ENCODE measurements around the gene USP54.
"Not testable (repeated sequence)": the region's sequence is repeated elsewhere in the genome, so short reads cannot be mapped to it uniquely, and the experiment has no call there.

USP54 gene

DNA sequence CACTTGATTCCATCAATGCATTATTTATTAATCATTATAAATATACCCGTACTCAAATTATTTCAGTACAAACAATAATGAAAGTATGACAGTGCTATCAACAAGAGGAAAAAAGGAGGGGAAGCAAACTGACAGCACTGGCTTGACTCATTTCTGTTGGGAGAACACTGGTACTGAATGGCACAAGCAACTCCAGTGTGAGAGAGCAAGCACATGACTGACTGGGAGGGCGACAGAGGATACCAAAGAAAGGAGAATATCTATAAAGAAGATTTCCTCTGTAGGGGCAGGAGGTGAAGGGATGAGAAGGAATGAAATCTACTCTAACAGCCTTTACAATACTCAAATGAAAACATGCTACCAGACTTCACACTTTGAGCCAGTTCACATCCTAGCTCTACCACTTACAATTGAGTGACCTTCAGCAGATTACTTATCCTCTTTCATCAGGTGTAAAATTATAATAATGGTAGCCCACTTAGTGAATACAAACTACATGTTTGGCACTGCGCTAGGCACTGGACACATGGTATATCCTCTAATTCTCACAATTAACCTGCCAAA, 1.5 kb downstream of the USP54 start:
- no peak for DNase-seq

DNA sequence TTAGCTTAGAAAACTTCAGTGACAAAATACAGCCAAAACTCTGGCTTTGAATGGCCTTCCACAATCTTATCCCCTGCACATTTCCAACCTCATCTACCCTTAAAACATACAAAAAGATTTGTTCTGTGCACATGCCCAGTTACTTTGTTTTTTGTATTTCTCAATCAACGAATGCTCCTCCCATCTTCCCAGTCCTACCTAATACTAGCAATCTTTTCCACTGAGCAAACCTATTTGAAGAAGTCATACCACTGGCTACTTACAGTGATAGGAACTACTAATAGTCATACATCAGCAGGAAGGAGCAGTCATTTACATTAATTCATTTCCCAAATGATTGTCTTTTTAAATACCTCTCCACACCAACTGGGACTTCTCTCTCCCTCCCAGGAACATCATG, 2.5 kb downstream of the USP54 start:
- no peak for DNase-seq

DNA sequence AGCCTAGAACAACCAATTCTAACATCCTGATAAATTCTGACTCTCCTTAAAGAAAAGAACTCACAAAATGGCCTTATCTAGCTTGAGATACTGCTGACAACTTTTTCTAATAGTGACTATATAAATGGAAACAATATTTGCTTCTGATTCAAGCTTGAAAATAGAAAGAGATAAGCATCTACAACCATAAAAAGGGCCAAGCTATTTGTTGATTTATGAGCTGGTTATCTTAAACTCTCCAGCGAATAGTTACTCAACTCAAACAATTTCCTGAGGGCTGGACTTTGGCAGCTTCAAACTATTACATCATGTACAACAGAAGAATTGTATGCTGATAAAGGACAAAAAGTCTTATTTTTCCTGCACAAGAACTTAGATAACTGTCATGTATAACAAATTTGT, 4.6 kb downstream of the USP54 start:
- DNase-seq, result no peak

DNA sequence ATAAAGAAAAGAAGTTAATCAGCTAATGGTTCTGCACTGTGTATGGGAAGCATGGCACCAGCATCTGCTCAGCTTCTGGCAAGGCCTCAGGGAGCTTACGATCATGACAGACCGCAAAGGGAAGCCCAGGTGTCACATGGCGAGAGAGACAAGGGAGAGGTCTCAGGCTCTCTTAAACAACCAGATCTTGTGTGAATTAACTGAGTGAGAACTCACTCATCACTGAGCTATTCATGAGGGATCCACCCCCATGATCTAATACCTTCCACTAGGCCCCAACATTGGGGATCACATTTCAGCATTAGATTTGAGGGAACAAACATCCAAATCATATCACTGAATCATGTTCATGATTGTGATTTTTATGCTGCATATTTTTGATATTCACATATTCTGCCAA, 5.8 kb downstream of the USP54 start:
- no peak for DNase-seq

DNA sequence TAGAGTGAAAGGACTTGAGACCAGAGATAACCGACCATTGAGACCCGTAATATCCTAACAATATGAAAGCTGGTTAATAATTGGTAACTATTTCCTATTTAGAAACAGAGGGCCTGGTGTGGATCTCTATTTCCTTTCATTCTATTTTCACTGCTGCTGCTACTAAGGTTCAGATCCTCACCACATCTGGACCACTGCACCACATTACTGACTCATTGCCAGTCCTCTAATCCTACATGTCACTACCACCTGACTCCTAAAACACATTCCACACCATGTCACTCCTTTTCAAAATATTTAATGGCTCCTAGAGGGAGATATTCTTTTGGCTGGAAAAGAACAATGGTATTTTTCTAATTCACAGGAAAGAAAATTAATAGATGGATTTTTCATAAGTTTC, 6.4 kb downstream of the USP54 start:
- DNase-seq, result no peak

DNA sequence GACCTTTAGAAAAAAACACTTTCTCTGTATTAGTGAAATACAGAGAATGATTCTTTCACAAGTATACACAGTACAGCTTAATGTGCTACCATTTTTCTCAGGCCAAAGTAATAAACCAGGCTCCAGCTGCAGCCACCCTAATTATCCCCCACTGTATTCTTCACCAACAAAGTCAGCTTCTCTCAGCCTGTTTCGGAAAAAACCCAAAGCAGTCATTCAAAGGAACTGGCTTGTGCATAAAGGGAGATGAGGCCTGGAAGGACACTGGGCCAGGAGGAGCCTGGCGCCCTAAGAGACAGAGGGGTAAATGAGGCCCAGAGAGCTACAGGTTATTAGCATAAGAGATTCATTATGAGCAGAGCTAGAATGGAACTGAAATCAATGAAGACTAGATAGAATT, 9.2 kb downstream of the USP54 start:
- no peak for DNase-seq

DNA sequence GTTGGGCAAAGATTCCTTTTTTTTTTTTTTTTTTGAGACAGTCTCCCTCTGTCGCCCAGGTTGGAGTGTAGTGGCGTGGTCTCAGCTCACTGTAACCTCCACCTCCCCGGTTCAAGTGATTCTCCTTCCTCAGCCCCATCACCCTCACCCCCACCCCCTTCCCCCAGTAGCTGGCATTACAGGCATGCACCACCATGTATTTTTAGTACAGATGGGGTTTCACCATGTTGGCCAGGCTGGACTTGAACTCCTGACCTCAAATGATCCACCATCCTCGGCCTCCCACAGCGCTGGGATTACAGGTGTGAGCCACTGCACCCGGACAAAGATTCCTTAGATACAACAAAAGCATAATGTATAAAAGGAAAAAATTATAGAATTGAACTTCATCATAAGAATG, 12.2 kb downstream of the USP54 start:
- not testable (repeated sequence) for DNase-seq

DNA sequence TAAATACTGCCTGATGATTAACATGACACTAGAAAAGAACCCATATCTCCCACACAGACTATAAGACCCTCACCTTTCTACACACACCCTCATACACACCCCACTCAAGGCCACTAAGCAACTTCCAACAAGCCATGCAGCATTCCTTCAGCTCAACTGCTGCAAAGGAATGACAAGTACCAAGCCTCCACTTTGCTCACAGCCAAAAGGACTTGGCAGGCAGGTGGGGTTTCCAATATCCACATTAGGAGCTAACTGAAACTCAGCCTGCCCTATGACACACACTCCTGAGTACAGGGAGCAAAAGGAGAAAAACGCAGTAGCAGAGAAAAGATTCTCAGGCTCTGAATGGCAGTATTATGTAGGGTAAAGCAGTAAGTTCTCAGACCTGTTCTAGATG, 13.4 kb downstream of the USP54 start:
- no peak for DNase-seq

DNA sequence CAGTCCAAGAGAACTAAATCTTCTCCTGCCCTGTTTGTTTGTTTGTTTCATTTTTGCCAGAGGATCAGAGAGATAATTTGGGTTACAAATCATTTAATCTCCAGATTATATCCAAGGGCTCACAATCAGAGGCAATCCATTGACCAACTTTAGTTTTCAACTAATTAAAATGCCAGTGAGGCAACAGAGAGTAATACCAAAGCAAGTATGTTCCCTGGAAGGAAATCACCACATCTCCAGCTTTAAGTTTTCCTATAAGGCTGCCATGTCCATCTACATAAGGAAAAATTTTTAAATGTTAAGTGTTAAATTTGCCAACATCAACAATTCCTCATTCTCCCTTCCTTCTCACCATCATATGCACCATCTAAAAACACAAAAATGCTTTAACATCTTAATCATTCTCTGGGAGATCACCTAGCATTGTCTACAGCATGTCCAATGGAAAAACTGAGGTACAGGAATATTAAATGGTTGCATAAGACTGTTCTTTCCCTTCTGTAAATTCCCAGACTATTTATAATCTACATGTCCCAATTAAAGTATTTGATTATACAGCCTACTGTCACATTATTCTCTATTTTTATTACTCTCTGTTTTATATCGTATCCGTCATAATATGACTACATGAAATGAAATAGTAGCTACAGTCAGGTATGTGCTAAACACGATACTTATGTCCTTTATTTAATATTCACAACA, 14.1 kb downstream of the USP54 start:
- DNase-seq, result no peak

DNA sequence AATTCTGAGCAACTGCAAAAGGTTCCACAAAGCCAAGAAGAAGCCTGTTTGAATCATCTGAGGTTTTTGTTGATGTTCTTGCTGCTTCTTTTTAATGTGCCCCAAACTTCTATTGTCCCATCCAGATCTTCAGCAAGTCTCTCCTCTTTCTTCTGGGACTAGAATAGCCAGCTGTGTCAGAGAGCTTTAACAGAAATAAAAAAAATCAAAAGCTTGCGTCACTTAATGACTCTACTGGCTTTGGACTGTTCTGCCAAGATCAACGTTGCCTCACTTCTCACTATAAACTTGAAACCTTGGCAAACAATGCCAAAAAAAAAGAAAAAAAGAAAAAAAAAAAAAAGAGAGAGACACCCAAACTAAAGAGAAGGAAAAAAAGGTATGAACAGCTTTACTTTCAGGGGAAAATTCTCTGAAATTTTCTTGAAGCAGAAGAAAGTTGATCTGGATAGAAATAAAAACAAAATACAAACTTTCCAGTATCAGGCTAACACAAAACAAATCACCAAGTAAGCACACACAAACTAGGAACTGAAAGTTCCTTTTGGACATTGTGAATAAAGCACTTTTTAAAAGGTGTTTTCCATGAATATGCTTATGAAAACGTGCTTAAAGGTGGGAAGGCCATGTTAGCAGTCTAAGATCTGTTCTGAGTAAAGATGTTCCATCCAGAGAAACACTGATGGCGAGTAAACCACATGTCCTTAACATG, 14.8 kb downstream of the USP54 start:
- DNase-seq, result no peak

DNA sequence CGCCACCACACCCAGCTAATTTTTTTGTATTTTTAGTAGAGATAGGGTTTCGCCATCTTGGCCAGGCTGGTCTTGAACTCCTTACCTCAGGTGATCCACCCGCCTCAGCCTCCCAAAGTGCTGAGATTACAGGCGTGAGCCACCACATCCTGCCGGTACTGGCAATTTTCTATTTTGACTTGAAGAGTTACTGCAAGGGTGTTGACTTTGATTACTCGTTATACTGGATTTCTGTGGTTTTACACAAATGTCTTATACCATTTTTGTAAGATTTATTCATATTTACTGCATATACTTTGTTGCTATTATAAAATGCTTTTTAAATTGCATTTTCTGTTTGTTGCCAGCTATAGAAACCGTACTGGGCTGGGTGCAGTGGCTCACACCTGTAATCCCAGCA, 24.1 kb downstream of the USP54 start:
- not testable (repeated sequence) for DNase-seq

DNA sequence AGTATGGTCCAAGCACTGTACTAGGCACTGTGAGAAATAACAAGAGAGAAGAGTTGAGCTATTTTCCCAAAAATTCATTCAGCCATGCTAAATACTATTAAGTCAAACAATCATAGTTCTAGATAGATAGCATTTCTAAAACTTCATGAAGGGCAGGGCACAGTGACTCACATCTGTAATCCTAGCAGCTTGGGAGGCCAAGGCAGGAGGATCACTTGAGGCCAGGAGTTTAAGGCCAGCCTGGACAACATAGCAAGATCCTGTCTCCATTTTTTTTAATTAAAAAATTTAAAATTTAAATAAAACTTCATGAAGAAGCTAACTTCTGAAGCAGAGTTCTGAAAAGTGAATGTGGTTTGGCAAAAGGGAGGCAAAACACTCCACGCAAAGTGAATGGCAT, 29.9 kb downstream of the USP54 start:
- no peak for DNase-seq

DNA sequence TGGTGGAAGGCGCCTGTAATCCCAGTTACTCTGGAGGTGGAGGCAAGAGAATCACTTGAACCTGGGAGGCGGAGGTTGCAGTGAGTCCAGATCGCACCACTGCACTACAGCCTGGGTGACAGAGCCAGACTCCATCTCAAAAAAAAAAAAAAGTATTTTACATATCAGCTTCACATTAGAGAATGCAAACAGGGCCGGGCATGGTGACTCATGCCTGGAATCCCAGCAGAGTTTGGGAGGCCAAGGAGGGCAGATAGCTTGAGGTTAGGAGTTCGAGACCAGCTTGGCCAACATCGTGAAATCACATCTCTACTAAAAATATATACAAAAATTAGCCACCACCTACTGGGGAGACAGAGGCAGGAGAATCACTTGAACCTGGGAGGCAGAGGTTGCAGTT, 31.6 kb downstream of the USP54 start:
- DNase-seq, result no peak

DNA sequence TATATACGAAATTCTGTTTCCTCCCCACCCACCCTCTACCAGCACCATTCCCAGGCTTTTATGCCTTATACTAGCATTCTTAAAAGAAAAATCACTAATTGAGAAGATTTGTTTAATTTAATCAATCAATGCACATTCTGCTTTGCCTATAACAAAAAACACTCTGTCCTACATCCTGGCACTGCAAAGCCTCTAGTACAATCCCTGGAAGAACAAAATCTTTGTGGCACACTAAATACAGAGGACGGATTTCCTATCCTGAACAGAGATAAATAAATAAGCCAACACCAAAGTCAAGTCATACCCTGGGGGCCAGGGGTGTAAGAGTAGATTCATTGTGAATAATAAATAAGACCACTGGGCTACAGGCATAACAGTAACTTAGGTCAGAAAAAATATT, 34.3 kb downstream of the USP54 start:
- no peak for DNase-seq

DNA sequence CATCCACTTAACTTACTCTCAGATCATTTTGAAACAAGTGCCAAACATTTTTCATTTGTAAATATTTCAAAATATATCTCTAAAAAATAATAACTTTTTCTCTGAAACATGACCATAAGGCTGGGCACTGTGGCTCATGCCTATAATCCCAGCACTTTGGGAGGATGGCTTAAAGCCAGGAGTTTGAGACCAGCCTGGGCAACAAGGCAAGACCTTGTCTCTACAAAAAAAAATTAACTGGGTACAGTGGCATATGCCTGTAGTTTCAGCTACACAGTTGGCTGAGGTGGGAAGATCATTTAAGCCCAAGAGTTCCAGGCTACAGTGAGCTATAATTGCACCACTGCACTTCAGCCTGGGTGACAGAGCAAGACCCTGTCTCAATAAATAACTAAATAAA, 36.4 kb downstream of the USP54 start:
- DNase-seq, result no peak

DNA sequence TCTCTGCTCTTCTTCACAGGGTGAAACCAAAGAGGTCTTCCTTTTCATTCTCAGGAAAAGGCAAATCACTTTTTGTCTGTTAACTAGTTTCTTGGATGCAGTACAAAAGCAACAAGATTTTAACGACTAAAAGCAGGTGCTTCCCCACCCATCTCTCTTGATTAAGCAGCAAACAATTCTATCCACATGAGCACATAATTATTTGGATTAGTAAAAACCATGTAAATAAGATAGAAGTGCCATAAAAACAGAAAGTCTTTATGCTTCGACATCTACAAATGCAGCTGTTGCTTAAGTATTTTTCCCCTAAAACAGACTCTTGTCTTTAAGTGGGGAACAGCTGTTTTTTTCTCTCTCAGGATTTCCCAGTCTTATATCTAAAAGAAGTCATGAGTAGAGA, 37.4 kb downstream of the USP54 start:
- DNase-seq, result no peak

DNA sequence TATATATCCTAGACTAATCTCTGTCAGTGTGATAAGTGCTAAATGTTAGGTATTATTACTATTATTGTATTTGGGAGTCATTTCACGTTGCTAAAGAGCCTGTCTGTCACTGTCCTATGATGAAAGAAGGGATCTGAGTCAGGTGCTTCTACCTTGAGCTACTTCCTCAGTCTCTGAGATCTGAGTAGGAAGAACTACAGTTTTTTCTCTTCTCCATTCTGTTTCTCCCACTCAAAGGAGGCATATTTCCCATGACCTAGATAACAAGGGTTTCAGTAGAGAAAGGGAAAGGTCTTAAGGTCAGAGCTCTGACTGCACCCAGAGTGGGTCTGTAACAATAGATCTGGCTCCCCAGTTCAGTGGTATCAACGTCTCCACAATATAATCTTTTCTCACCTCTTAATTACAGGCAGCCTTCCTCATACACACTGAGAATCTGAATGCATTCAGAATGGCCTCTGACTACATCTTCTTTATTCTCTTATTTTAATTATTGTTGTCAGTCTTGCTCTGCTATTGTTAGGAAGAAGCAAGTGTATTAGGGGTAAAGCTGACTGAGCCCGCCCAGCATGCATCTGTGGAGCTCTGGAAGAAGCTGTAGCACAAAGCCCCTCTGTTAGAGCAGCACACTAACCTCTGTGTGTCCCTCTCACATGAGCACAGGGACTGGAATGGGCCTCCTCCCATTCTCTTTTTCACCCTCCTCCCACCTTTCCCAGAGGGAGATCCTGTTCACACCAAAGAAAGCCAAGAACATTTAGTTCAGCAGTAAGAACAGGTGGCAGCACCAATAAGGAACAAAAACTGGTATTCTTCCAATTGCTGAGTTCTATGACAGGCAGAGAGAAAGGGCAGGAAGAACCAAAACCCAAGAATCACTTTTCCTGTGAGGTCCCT, 38.1 kb downstream of the USP54 start:
- DNase-seq, result no peak

DNA sequence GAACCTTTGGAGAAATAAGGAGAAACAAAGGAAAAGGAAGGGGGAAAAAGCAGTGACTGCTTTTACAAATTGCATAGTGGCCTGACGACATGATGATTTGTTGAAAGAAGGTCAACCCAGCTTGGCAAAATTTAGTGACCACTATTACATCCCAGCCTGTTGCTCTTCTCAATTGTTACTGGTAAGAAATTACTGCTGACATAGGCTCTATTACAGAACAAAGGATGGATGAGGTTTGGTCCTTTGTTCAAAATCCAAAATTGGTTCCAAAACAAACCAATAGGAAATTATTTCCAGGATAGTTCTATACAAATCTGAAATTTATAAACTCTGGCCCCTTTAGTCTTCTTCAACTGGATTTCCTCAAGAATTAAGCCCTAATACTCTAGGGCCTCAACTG, 39.6 kb downstream of the USP54 start:
- DNase-seq, result no peak

DNA sequence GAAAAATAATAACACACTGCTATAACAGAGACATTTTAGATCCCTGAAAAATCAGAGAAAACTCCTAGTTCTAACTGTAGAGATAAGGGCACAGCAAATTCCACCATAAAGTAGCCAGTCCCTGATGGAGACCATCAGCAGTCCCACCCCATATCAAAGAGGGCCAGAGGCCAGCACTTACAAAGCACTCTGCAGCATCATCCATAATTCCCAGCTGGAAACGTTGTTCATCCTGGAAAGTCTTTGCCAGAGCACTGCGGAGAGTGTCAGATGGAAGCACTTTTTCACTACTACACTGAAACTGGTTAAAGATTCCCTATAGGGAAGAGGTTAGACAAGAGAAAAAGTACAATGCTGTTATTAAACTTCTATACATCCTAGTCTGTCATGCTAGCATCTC, 45.8 kb downstream of the USP54 start:
- DNase-seq, result no peak

DNA sequence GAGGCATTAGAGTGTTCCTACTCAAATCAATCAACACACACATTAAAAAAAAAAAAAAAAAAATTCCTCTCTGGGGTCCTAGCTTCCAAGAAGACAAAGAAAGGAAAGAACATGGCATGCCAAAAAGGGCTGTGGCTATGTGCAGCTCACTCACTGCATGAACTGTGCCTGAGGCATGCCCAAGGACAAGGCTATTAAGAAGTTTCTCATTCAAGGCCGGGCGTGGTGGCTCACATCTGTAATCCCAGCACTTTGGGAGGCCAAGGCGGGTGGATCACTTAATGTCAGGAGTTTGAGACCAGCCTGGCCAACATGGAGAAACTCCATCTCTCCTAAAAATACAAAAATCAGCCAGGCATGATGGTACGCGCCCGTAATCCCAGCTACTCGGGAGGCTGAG, 53.4 kb downstream of the USP54 start:
- no peak for DNase-seq

DNA sequence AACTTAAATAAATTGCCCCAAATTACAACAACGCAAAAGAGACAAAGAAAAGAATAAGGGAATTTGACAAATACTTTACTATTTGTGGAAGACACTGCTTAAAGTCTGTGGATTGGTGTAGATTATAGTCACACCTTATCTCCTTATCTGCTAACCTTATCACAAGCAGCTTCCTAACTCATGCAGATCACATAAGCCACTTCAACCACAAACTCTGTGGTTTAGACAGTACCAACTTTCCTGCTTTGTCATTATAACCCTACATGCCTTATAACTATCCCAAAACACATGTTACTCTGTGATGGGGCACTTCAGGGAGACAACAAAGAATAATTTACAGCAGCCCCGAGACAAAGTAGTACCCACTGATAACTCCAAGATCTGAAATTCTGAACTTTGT, 53.9 kb downstream of the USP54 start:
- no peak for DNase-seq

DNA sequence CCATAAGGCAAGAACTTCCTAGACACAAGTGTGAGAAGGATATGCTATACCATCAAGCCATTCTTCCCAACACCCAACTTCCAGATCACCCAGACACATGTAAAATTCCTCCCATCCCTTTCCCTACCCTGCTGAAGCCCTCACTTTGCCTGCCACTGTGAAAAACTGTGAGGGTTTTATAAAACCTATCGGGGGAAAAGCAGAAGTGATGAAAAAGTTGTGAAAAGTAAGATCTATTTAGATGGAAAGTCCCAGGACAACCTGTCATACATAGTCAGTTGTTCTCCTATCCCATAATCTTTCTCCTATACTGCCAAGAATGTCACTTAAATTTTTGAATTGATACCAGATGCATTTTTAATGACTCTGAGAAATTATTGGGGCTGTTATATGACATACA, 56.3 kb downstream of the USP54 start:
- no peak for DNase-seq

DNA sequence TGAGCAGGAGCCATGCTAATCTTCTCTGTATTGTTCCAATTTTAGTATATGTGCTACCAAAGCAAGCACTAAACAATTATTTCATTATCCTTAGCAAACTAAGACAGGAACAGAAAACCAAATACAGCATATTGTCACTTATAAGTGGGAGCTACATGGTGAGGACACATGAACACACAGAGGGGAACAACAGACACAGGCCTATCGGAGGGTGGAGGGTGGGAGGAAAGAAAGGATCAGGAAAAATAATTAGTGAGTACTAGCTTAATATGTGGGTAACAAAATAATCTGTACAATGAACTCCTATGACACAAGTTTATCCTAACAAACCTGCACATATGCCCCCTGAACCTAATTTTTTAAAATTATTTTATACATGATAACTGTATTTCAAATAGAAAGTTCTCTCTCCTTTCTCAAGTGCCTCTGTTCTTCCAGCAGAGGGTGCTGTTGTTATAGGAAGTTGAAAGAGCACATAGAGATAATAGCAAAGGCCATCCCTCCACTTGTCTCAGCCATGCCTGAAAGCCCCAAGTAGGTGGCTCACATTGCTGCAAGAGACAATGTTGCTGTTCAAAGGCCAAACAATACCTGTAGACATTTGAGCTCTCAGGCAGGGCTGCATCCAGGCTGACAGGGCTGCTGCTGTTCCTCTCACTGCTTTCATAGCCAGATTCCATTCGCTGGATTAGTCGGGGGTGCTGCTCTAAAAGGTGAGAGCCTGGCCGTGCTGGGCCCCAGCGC, 61.9 kb downstream of the USP54 start:
- peak; percentile 41 for DNase-seq
